ENCODE results near the gene DTX2.
A peak's percentile ranks its signal among the peaks of the same experiment; 100 is the strongest.
"Not testable (repeated sequence)": the region's sequence is repeated elsewhere in the genome, so short reads cannot be mapped to it uniquely, and the experiment has no call there.

Gene DTX2

GRCh38 chr7:76442664-76443446 is 18.7 kb upstream of the DTX2 start:
- peak in 1 of 10 donors; percentile 34 for DNase-seq
- intact Hi-C loops (cut with DNase I), result not testable (repeated sequence)

- peak in 1 of 10 donors; percentile 14 for DNase-seq
- intact Hi-C loops (cut with DNase I), result not testable (repeated sequence)
These were observed 17.7 kb upstream of the DTX2 start for GRCh38 chr7:76443846-76444245.

- intact Hi-C loops (cut with DNase I), result not testable (repeated sequence)
- peak in 1 of 10 donors; percentile 82 for DNase-seq
These were observed 15.9 kb upstream of the DTX2 start for GRCh38 chr7:76445577-76446008.

GRCh38 chr7:76457017-76457416 is 4.5 kb upstream of the DTX2 start:
- intact Hi-C loops (cut with DNase I); DNase-seq: not testable (repeated sequence)

- intact Hi-C loops (cut with DNase I); DNase-seq: not testable (repeated sequence)
These were observed 3.0 kb upstream of the DTX2 start for GRCh38 chr7:76458504-76458903.

GRCh38 chr7:76460767-76461166 is 742 bp upstream of the DTX2 start:
- intact Hi-C loops (cut with DNase I); DNase-seq: not testable (repeated sequence)

- intact Hi-C loops (cut with DNase I); DNase-seq: not testable (repeated sequence)
These were observed 868 bp downstream of the DTX2 start for GRCh38 chr7:76462271-76462882.

- DNase-seq; intact Hi-C loops (cut with DNase I): not testable (repeated sequence)
These were observed 3.5 kb downstream of the DTX2 start for GRCh38 chr7:76464959-76465358.

GRCh38 chr7:76465950-76466349 is 4.4 kb downstream of the DTX2 start:
- DNase-seq; intact Hi-C loops (cut with DNase I): not testable (repeated sequence)

- intact Hi-C loops (cut with DNase I), result not testable (repeated sequence)
- peak in 2 of 10 donors; percentile 64 to 72 for DNase-seq
These were observed 6.4 kb downstream of the DTX2 start for GRCh38 chr7:76467743-76468404.

- DNase-seq; intact Hi-C loops (cut with DNase I): not testable (repeated sequence)
These were observed 10.2 kb downstream of the DTX2 start for GRCh38 chr7:76471556-76472221.

GRCh38 chr7:76473097-76473496 is 11.6 kb downstream of the DTX2 start:
- intact Hi-C loops (cut with DNase I); DNase-seq: not testable (repeated sequence)

- intact Hi-C loops (cut with DNase I); DNase-seq: not testable (repeated sequence)
These were observed 14.8 kb downstream of the DTX2 start for GRCh38 chr7:76476280-76476679.

GRCh38 chr7:76476742-76477474 is 15.4 kb downstream of the DTX2 start:
- DNase-seq; intact Hi-C loops (cut with DNase I): not testable (repeated sequence)

GRCh38 chr7:76479628-76480027 is 18.1 kb downstream of the DTX2 start:
- DNase-seq; intact Hi-C loops (cut with DNase I): not testable (repeated sequence)

- DNase-seq; intact Hi-C loops (cut with DNase I): not testable (repeated sequence)
These were observed 19.1 kb downstream of the DTX2 start for GRCh38 chr7:76480403-76481253.

GRCh38 chr7:76482660-76483059 is 21.2 kb downstream of the DTX2 start:
- peak in 2 of 10 donors; percentile 45 to 85 for DNase-seq
- intact Hi-C loops (cut with DNase I), result not testable (repeated sequence)

GRCh38 chr7:76483081-76483480 is 21.6 kb downstream of the DTX2 start:
- intact Hi-C loops (cut with DNase I), result not testable (repeated sequence)
- peak in 1 of 10 donors; percentile 17 for DNase-seq

- DNase-seq, result peak in 1 of 10 donors; percentile 59
- intact Hi-C loops (cut with DNase I), result not testable (repeated sequence)
These were observed 22.9 kb downstream of the DTX2 start for GRCh38 chr7:76484456-76484855.

Measured in posterior cingulate gyrus (tissue), 11 donors.